22Rv1 (cell line): ENCODE data around the gene PBX1.

Experiments
- CTCF ChIP-seq: fragments of 450-650 bp; IDR thresholded peaks from 2 replicates; pipeline ENCODE4 v1.5.1; 2017; ENCODE audit warnings: mild to moderate bottlenecking
- ZFX ChIP-seq: fragments of 450-650 bp; IDR thresholded peaks from 2 replicates; pipeline ENCODE4 v1.6.1; 2017; ENCODE audit warnings: antibody characterized with exemption, borderline replicate concordance

- no peak for TF ChIP-seq CTCF
- TF ChIP-seq ZFX = no peak
Measured at GRCh38 chr1:164846731-164847691, 288.0 kb downstream of the PBX1 start.
